Small intestine (tissue), 7 donors: ENCODE results near the gene PALLD. TPM values are rescaled to one million over a fixed set of nuclear protein-coding genes. Genes with fewer than 3 reads are reported as not detected.

Source experiments
- DNase-seq, 2 donors: peaks; one replicate each; pipeline versions ENCODE4 v3.0.0 to v3.0.0-alpha.2; 2013
- FAIRE-seq: peaks from 2 replicates; lab custom pipeline; 2012; peaks lifted over from hg19 to GRCh38; lab: Jason Lieb, UNC
- H3K27ac ChIP-seq, 3 donors: one replicate each; pipeline ENCODE4 v1.5.1; 2013; ENCODE audit warnings: low read length in 2 of 3, mild to moderate bottlenecking in 2 of 3, control low read depth in 1 of 3, inconsistent platforms in 1 of 3, low read depth in 1 of 3, moderate library complexity in 1 of 3
- H3K27me3 ChIP-seq, 3 donors: one replicate each; pipeline ENCODE4 v1.6.1; 2013; ENCODE audit warnings: low read length in 3 of 3, inconsistent platforms in 1 of 3; ENCODE audit not compliant: control insufficient read depth in 3 of 3, insufficient read depth in 3 of 3
- H3K36me3 ChIP-seq, 3 donors: one replicate each; pipeline ENCODE4 v1.6.1; 2013; ENCODE audit warnings: low read length in 3 of 3, inconsistent platforms in 1 of 3, low read depth in 1 of 3, mild to moderate bottlenecking in 1 of 3, moderate library complexity in 1 of 3; ENCODE audit not compliant: control insufficient read depth in 3 of 3, insufficient read depth in 2 of 3
- H3K4me1 ChIP-seq, 3 donors: one replicate each; pipeline ENCODE4 v1.6.1; 2013; ENCODE audit warnings: low read length in 2 of 3, inconsistent platforms in 1 of 3, low read depth in 1 of 3, mild to moderate bottlenecking in 1 of 3, moderate library complexity in 1 of 3; ENCODE audit not compliant: control insufficient read depth in 3 of 3, insufficient read depth in 2 of 3
- H3K4me3 ChIP-seq, 3 donors: one replicate each; pipeline ENCODE4 v1.5.1; 2013; ENCODE audit warnings: low read length in 3 of 3, control low read depth in 1 of 3, inconsistent platforms in 1 of 3, low read depth in 1 of 3, mild to moderate bottlenecking in 1 of 3, moderate library complexity in 1 of 3
- H3K9me3 ChIP-seq, 2 donors: one replicate each; pipeline ENCODE4 v1.6.1; 2013; ENCODE audit warnings: low read depth in 1 of 2, low read length in 1 of 2; ENCODE audit not compliant: control insufficient read depth in 2 of 2, insufficient read depth in 1 of 2
- WGBS, 3 donors: extraction: QIAGEN DNeasy Blood & Tissue Kit; methylation state at CpG; one replicate each; pipeline ENCODE4 v1.1.7; 2013; 5-methylcytosine and 5-hydroxymethylcytosine counted together
- polyA plus RNA-seq, 4 donors: library from polyadenylated mRNA; stranded (reverse) in 3 of 4; unstranded in 1 of 4; fragments of 200-250 nt in 3 of 4; fragments of 120-200 nt in 1 of 4; gene quantifications; one replicate each; pipeline versions ENCODE4 v1.2.1 to v1.2.3, GENCODE V29; 2013
- donor health status: healthy with polysubstance abuse.
- donor health status: control.
- donor health status: control.
- donor health status: Bipolar disorder and iron deficiency.
- donor health status: healthy.

The PALLD gene
- polyA plus RNA-seq, 4 donors, result 31.3 to 58.9 (median 38.0) TPM

DNA sequence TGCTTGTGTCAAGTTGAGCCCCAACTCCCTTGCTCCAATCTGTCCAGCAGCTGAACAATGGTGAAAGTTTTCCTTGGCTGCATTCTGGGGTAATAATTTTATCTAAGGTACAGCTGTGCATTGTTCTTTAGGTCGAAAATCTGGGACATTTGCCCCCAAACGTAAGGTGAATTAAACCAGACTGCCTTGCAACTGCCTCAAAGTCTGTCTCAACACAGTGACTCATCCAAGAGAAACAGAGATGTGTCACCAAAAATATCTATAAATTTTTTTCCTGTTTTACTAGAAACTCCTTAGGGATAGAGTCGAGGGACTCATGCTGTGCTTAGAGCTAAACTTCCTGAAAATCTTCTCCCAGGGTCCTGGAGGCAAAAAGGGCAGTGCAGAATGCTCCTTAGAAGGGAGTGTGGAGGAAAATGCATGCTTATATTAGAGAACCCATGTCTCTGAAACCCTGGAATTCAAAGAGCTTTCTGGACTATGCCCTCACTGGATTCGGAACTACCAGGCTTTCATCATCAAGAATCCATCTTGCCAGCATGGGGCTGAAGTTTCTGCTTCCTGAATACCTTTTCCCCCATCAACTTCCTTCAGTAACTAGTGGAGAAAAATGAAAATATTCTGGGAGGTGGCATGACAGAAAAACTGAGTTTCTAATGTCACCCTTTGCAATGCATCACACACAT lies 115.7 kb downstream of the PALLD start:
- Histone ChIP-seq H3K4me3 (no peak overlapping the region), H3K27ac (no peak overlapping the region), H3K36me3 (no peaks in the 10 kb centered on the region), H3K9me3 (no peaks in the 10 kb centered on the region), H3K4me1 (no peaks in the 10 kb centered on the region), H3K27me3 (no peaks in the 10 kb centered on the region)
- FAIRE-seq, result no peak
- DNase-seq, result no peak
- 51 to 70% (median 56%) methylated on average over 4 of the region's 4 CpGs for WGBS, 3 donors

- WGBS, 3 donors, result 90 to 93% (median 90%) methylated on average over 5 of the region's 5 CpGs
- DNase-seq, result no peak
- no peak for FAIRE-seq
- Histone ChIP-seq H3K4me1 (no peaks in the 10 kb centered on the region), H3K27me3 (no peaks in the 10 kb centered on the region), H3K27ac (no peak overlapping the region), H3K36me3 (no peaks in the 10 kb centered on the region), H3K4me3 (no peak overlapping the region), H3K9me3 (no peaks in the 10 kb centered on the region)
Measured at GRCh38 chr4:168613869-168614268, 117.0 kb downstream of the PALLD start.

- DNase-seq, result no peak
- Histone ChIP-seq H3K27ac (no peak overlapping the region), H3K27me3 (no peaks in the 10 kb centered on the region), H3K9me3 (no peaks in the 10 kb centered on the region), H3K4me3 (no peak overlapping the region), H3K36me3 (no peaks in the 10 kb centered on the region), H3K4me1 (no peaks in the 10 kb centered on the region)
- no peak for FAIRE-seq
- 91 to 93% (median 92%) methylated on average over 4 of the region's 4 CpGs for WGBS, 3 donors
Measured at GRCh38 chr4:168614281-168615057, 117.6 kb downstream of the PALLD start.

GRCh38 chr4:168615294-168616065 lies 118.6 kb downstream of the PALLD start:
- Histone ChIP-seq H3K27me3 (no peaks in the 10 kb centered on the region), H3K4me3 (no peak overlapping the region), H3K36me3 (no peaks in the 10 kb centered on the region), H3K4me1 (no peaks in the 10 kb centered on the region), H3K27ac (no peak overlapping the region), H3K9me3 (no peaks in the 10 kb centered on the region)
- FAIRE-seq, result no peak
- WGBS, 3 donors, result 68 to 76% (median 71%) methylated on average over 5 of the region's 5 CpGs
- DNase-seq, result no peak

GRCh38 chr4:168618577-168619265 lies 121.9 kb downstream of the PALLD start:
- DNase-seq (no peak), FAIRE-seq (no peak)
- Histone ChIP-seq H3K4me3 (no peak overlapping the region), H3K27ac (no peak overlapping the region), H3K9me3 (no peaks in the 10 kb centered on the region), H3K4me1 (no peaks in the 10 kb centered on the region), H3K36me3 (no peaks in the 10 kb centered on the region), H3K27me3 (no peaks in the 10 kb centered on the region)
- 92% methylated on average over 8 of the region's 8 CpGs for WGBS, 3 donors

- no peak for FAIRE-seq
- H3K9me3 ChIP-seq, result no peaks in the 10 kb centered on the region
- no peak for DNase-seq
Measured at GRCh38 chr4:168619266-168619631, 122.4 kb downstream of the PALLD start.

GRCh38 chr4:168621806-168622589 lies 125.1 kb downstream of the PALLD start:
- no peak for FAIRE-seq

More at GRCh38 chr4:168619266-168619631, 122.4 kb downstream of the PALLD start:
- H3K4me3 ChIP-seq, result no peak overlapping the region
- no peak overlapping the region for H3K27ac ChIP-seq
- no peaks in the 10 kb centered on the region for H3K4me1 ChIP-seq
- no peaks in the 10 kb centered on the region for H3K36me3 ChIP-seq
- H3K27me3 ChIP-seq, result no peaks in the 10 kb centered on the region

More at GRCh38 chr4:168621806-168622589, 125.1 kb downstream of the PALLD start:
- Histone ChIP-seq H3K9me3 (no peaks in the 10 kb centered on the region), H3K27ac (no peak overlapping the region), H3K27me3 (no peaks in the 10 kb centered on the region), H3K36me3 (no peaks in the 10 kb centered on the region), H3K4me1 (no peaks in the 10 kb centered on the region), H3K4me3 (no peak overlapping the region)
- DNase-seq, result no peak
- 86 to 92% (median 89%) methylated on average over 9 of the region's 9 CpGs for WGBS, 3 donors
